Lower lobe of right lung (tissue), 2 donors: ENCODE data around the gene RNLS. TPM values are rescaled to one million over a fixed set of nuclear protein-coding genes. Genes with fewer than 3 reads are reported as not detected.
"Not testable (repeated sequence)": the region's sequence is repeated elsewhere in the genome, so short reads cannot be mapped to it uniquely, and the experiment has no call there.

Experiments
- ATAC-seq, 2 donors: fragments of 200-7000 bp; cut with Tn5 transposase; one replicate each; pipeline ENCODE4 v1.9.1; 2020 to 2022; ENCODE audit warnings: mild to moderate bottlenecking in 2 of 2, moderate library complexity in 2 of 2
- DNase-seq: peaks from one replicate; pipeline ENCODE4 v3.0.0-alpha.2; 2020
- H3K27ac ChIP-seq: fragments of 200-600 bp; one replicate; pipeline ENCODE4 v1.8.0; 2022
- H3K27me3 ChIP-seq: fragments of 200-600 bp; one replicate; pipeline ENCODE4 v1.8.0; 2022; ENCODE audit warnings: low read depth
- H3K36me3 ChIP-seq: fragments of 200-600 bp; one replicate; pipeline ENCODE4 v1.8.0; 2022; ENCODE audit warnings: mild to moderate bottlenecking
- H3K4me1 ChIP-seq: fragments of 200-600 bp; one replicate; pipeline ENCODE4 v1.8.0; 2022
- H3K4me3 ChIP-seq: fragments of 200-600 bp; one replicate; pipeline ENCODE4 v1.8.0; 2022; ENCODE audit warnings: mild to moderate bottlenecking
- H3K9me3 ChIP-seq: fragments of 200-600 bp; one replicate; pipeline ENCODE4 v1.8.0; 2022
- intact Hi-C: fragments of 100-400 bp; cut with DNase I; formaldehyde crosslinking; loops from one replicate; pipeline ENCODE4 v1.11.0; 2022
- total RNA-seq: library from RNA; stranded (reverse); fragmentation: NEBNext Ultra II Directional; extraction: Animal tissue kit (Norgen Biotek cat#: 25700); gene quantifications from one replicate; pipeline ENCODE4 v1.2.1, GENCODE V29; 2021
- TF ChIP-seq, protein P1 (sequence below): fragments of 200-600 bp; IDR thresholded peaks from one replicate; pipeline ENCODE4 v1.8.0; 2022; ENCODE audit warnings: antibody characterized with exemption, mild to moderate bottlenecking
- donor health status: DM: no; HTN: yes; CAD: no; lungs with severe emphysema.

Gene RNLS
- total RNA-seq, 1 donor from 2014 or later: 9.6 TPM

DNA sequence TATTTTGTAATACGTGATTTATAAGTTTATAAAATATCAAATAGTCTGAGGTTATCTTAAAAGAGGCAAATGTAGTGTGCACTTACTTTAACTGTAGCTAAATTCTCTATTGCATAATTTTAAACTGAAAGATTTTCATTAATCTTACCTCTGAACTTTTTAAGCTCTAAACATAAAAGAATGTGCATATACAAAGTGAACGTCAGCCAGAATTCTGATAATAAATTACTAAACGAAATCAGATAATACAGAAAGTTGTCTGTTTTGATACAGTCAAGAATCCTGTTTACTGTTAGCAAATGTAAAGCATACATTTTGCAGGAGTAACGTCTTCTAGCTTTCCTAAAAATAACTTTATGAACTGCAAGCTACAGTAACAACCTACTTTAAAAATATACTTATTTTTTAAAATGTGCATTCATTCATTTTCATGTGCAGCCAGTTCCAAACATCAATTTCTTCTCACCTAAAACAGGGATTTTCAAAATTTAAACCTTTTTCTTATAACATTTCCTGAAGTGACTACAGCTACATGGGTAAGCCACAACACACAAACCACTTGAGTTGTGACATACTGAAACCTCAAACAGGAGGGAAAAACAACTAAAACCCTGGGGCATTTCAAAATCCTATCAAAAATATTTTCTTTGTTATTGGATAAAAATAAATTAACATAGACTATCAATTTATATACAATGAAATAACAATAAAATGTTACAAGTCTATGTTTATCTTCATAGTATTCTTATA is 92.7 kb downstream of the RNLS start:
- no peaks in the 10 kb centered on the region for H3K4me1 ChIP-seq
- DNase-seq (no peak), ATAC-seq (no peak)
- H3K27ac ChIP-seq: no peak overlapping the region
- TF ChIP-seq, protein P1, sequence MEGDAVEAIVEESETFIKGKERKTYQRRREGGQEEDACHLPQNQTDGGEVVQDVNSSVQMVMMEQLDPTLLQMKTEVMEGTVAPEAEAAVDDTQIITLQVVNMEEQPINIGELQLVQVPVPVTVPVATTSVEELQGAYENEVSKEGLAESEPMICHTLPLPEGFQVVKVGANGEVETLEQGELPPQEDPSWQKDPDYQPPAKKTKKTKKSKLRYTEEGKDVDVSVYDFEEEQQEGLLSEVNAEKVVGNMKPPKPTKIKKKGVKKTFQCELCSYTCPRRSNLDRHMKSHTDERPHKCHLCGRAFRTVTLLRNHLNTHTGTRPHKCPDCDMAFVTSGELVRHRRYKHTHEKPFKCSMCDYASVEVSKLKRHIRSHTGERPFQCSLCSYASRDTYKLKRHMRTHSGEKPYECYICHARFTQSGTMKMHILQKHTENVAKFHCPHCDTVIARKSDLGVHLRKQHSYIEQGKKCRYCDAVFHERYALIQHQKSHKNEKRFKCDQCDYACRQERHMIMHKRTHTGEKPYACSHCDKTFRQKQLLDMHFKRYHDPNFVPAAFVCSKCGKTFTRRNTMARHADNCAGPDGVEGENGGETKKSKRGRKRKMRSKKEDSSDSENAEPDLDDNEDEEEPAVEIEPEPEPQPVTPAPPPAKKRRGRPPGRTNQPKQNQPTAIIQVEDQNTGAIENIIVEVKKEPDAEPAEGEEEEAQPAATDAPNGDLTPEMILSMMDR: no peak
- no peaks in the 10 kb centered on the region for H3K9me3 ChIP-seq
- no peaks in the 10 kb centered on the region for H3K36me3 ChIP-seq
- H3K27me3 ChIP-seq: no peaks in the 10 kb centered on the region
- intact Hi-C loops: no loop called here
- no peak overlapping the region for H3K4me3 ChIP-seq

DNA sequence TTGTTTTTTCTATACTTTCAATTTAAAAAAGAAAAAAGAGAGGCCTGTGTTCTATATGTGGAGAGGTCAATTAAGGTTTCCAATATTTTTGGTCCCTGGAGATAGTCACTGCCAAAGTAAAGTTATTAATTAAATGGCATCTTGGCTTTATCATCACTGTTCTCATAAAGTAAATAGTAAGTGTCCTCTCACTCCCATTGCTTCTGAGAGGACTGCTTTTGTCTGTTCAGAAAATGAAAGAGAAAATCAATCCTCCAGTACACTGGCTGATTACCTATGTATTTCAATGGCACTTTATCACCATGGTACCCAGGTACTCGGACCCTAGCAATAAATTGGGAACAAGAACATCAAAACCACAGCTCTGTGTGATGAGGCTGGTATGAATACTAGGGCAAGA is 94.0 kb downstream of the RNLS start:
- TF ChIP-seq, protein P1: no peak
- no peak overlapping the region for H3K27ac ChIP-seq
- H3K9me3 ChIP-seq: no peaks in the 10 kb centered on the region
- ATAC-seq (no peak), DNase-seq (no peak)
- no peak overlapping the region for H3K4me3 ChIP-seq
- H3K36me3 ChIP-seq: no peaks in the 10 kb centered on the region
- no peaks in the 10 kb centered on the region for H3K27me3 ChIP-seq
- H3K4me1 ChIP-seq: no peaks in the 10 kb centered on the region
- intact Hi-C loops: no loop called here

DNA sequence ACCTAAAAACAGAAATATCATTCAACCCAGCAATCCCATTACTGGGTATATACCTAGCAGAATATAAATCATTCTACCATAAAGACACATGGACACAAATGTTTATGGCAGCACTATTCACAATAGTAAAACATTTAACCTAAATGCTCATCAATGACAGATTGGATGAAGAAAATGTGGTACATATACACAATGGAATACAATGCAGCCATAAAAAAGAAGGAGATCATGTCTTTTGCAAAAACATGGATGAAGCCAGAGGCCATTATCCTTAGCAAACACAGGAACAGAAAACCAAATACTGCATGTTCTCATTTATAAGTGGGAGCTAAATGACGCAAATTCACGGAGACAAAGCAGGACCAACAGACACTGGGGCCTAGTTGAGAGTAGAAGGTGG is 96.3 kb downstream of the RNLS start:
- ATAC-seq, H3K4me1 ChIP-seq, H3K4me3 ChIP-seq, intact Hi-C loops, H3K9me3 ChIP-seq, H3K27ac ChIP-seq, H3K27me3 ChIP-seq, H3K36me3 ChIP-seq, DNase-seq: not testable (repeated sequence)

DNA sequence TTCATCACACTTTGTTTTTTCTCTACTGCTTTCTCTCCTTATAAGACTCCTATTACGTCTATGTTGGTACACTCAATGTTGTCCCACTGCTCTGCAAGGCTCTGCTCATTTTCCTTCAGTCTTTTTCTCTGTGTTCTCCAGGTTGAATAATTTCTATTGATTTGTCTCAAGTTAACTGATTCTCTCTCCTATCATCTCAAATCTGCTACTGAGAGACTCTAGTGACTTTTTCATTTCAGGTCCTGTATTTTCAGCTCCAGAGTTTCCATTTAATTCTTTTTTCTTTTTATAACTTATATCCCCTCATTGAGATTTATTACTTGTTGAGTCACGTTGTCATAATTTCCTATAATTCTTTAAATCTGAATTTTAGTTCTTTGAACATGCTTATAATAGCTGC is 100.9 kb downstream of the RNLS start:
- TF ChIP-seq, protein P1: no peak
- H3K4me3 ChIP-seq: no peak overlapping the region
- H3K4me1 ChIP-seq: no peaks in the 10 kb centered on the region
- H3K27me3 ChIP-seq: no peaks in the 10 kb centered on the region
- DNase-seq (no peak), ATAC-seq (no peak)
- H3K27ac ChIP-seq: no peak overlapping the region
- no peaks in the 10 kb centered on the region for H3K9me3 ChIP-seq
- H3K36me3 ChIP-seq: no peaks in the 10 kb centered on the region
- intact Hi-C loops: no loop called here

DNA sequence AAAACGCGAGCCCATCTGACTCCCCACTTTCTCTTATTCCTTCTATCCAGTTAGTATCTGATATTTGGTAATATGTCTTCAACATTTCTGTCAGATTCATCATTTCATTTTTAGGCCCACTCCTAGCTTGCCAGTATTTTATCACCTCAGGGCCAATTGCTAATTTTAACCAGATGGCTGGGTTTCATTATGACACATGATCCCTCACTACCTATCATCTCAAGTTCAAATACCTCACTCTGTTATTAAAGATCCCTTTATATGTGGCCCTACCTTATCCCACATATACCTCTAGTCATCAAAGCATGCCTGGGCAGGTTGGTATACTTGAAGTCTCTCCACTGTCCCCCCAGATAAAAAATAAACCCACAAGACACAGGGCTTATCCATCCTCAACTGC is 104.9 kb downstream of the RNLS start:
- TF ChIP-seq, protein P1: no peak
- intact Hi-C loops: no loop called here
- DNase-seq (no peak), ATAC-seq (no peak)
- Histone ChIP-seq H3K36me3 (no peaks in the 10 kb centered on the region), H3K27me3 (no peaks in the 10 kb centered on the region), H3K4me1 (peaks cover 16% of the 10 kb centered on the region), H3K27ac (no peak overlapping the region), H3K4me3 (no peak overlapping the region), H3K9me3 (no peaks in the 10 kb centered on the region)

DNA sequence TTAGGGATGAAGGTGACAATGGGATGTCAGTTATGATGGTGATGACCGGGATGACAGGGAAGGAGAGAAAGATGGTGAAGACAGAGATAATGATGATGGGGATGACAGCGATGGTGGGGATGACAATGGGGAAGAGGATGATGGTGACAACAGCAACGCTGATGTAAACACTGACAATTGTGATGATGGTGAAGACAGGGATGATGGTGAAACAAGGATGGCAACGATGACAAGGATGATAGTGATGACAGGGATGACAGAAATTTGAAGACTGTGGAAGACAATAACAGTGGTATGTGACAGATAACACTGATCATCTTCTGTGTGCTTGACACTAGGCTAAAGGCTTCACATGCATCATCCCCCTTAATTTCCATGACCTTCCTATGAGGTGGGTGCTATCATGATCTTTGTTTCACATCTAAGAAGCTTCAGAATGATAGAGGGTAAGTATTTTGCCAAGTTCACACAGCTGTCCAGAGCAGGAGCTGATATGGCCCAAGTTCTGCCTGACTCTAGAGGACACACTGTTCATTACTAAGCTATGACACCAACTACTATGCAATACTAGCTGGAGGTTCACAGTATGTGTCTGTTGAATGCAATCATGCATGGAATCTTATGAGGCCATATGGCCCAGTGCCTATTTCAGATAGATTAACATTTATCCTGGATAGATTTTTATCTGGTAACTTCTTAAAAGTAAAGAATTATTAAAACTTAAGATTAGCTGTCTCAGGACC is 105.6 kb downstream of the RNLS start:
- DNase-seq: no peak
- ATAC-seq: no peak

More for the DNA sequence above, 105.6 kb downstream of the RNLS start:
- TF ChIP-seq, protein P1: no peak
- intact Hi-C loops: no loop called here
- Histone ChIP-seq H3K27ac (no peak overlapping the region), H3K9me3 (no peaks in the 10 kb centered on the region), H3K4me1 (peaks cover 16% of the 10 kb centered on the region), H3K4me3 (no peak overlapping the region), H3K27me3 (no peaks in the 10 kb centered on the region), H3K36me3 (no peaks in the 10 kb centered on the region)
